Measurements from ENCODE around the gene PFKP.

The PFKP gene

GRCh38 chr10:3132036-3133025, 65.0 kb downstream of the PFKP start:
- TF ChIP-seq CTCF (IDR thresholded peaks at IDR 0.05): no peak

- TF ChIP-seq CTCF (IDR thresholded peaks at IDR 0.05): no peak
These were observed 66.6 kb downstream of the PFKP start for GRCh38 chr10:3133948-3134347.

GRCh38 chr10:3135006-3135405, 67.7 kb downstream of the PFKP start:
- no peak for TF ChIP-seq CTCF (IDR thresholded peaks at IDR 0.05)

GRCh38 chr10:3136336-3136735, 69.0 kb downstream of the PFKP start:
- TF ChIP-seq CTCF (IDR thresholded peaks at IDR 0.05): no peak

- TF ChIP-seq CTCF (IDR thresholded peaks at IDR 0.05): no peak
These were observed 69.6 kb downstream of the PFKP start for GRCh38 chr10:3136763-3137611.

- TF ChIP-seq CTCF (IDR thresholded peaks at IDR 0.05): no peak
These were observed 70.8 kb downstream of the PFKP start for GRCh38 chr10:3137958-3138726.
